ENCODE results near the gene GPC4.

DNA sequence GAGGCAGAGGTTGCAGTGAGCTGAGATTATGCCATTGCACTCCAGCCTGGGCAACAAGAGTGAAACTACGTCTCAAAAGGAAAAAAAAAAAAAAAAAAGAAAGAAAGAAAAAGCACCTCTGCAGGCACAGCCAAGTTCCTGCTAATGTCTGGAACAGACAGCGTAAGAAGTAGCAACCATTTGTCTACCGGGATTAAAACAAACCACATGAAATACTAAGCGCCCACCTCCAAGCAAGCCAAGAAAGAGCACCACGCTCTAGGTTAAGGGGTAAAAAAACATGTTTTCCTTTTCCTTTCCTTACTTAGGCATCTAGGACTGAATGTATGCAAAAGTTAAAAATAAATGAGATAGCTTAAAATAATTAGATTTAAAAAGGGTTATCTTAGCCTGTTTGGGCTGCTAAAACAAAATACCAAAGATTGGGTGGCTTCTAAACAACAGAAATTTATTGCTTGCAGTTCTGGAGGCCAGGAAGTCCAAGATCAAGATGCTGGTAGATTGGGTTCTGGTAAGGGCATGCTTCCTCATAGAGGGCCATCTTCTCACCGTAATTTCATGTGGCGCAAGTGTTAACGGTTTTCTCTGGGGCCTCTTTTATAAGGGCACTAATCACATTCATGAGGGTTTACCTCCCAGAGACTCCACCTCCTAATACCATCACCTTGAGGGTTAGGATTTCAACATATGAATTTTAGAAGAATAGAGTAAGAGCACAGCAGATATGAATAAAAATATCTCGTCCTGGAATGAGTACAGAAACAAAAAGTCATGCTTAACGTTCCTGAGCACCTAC is 12.3 kb downstream of the GPC4 start:
- TF ChIP-seq, protein P1, sequence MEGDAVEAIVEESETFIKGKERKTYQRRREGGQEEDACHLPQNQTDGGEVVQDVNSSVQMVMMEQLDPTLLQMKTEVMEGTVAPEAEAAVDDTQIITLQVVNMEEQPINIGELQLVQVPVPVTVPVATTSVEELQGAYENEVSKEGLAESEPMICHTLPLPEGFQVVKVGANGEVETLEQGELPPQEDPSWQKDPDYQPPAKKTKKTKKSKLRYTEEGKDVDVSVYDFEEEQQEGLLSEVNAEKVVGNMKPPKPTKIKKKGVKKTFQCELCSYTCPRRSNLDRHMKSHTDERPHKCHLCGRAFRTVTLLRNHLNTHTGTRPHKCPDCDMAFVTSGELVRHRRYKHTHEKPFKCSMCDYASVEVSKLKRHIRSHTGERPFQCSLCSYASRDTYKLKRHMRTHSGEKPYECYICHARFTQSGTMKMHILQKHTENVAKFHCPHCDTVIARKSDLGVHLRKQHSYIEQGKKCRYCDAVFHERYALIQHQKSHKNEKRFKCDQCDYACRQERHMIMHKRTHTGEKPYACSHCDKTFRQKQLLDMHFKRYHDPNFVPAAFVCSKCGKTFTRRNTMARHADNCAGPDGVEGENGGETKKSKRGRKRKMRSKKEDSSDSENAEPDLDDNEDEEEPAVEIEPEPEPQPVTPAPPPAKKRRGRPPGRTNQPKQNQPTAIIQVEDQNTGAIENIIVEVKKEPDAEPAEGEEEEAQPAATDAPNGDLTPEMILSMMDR (conservative IDR thresholded peaks at IDR 0.05 in 1 of 2, IDR thresholded peaks at IDR 0.05 in 1 of 2; ENCODE audit: extremely low read depth in 1 of 2, insufficient read depth in 1 of 2, low read depth in 1 of 2, low read length in 2 of 2): no peak
- TF ChIP-seq EZH2 (IDR thresholded peaks at IDR 0.05; ENCODE audit: borderline replicate concordance, low read length): no peak
